ENCODE measurements around the gene RAPGEF4.

RAPGEF4 gene

DNA sequence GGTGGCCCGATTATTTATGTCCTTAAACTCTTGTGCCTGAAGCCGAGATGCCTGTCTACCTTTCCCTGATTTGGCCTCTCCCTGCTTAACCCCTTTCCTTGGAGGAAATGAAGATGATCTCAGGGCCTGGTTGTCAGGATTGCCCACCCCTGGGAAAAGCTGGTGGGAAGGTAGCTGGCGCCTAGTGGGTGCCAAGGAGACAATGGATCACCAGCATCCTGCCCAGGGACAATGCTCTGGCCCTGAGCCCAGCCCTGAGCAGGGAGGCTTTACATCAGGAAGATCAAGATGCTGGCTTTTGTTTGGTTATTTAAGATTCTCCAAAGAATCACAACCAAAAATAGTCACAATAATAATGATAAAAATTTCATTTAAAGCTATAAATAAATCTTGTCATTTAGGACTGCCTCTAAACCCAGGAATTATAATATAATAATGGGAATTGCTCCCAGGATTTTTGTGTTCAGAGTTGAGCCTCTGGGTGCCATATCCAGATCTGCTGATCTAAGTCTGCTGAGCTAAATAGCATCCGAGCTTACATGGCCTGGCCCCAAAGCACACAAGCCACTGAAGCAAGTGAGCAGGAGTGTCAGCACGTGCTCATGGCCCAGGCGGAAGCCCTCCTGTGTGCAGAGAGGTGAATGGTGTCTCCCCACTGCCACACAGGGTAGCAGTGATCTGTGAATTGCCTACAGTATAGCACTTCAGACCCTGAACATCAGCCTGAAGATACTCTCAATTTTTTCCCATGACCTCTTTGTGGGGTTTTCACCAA, 282.2 kb downstream of the RAPGEF4 start:
- H3K4me3 ChIP-seq (ENCODE audit: low read depth, low read length): no peak overlapping the region
- DNase-seq (ENCODE audit: low read depth): no peak
- TF ChIP-seq, protein P1, sequence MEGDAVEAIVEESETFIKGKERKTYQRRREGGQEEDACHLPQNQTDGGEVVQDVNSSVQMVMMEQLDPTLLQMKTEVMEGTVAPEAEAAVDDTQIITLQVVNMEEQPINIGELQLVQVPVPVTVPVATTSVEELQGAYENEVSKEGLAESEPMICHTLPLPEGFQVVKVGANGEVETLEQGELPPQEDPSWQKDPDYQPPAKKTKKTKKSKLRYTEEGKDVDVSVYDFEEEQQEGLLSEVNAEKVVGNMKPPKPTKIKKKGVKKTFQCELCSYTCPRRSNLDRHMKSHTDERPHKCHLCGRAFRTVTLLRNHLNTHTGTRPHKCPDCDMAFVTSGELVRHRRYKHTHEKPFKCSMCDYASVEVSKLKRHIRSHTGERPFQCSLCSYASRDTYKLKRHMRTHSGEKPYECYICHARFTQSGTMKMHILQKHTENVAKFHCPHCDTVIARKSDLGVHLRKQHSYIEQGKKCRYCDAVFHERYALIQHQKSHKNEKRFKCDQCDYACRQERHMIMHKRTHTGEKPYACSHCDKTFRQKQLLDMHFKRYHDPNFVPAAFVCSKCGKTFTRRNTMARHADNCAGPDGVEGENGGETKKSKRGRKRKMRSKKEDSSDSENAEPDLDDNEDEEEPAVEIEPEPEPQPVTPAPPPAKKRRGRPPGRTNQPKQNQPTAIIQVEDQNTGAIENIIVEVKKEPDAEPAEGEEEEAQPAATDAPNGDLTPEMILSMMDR (IDR thresholded peaks at IDR 0.05; ENCODE audit: insufficient read depth, low read depth, low read length, missing control alignments): no peak

DNA sequence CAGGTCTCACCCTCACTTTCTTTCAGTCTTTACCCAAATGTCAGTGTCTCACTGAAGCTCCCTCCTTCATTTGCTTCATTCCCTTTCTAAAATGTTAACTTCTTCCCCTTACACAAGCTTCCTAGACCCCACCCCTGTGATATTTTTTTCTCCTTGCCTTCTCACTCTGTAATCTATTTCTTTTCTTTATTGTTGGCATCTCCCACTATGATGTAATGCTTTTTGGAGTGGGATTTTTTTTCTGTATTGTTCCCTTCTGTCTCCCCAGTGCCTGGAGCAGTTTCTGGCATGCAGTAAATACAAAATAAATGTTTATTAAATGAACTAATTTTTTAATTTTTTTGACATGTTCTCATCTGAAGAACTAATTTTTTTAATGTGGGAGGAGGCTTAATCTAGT, 284.1 kb downstream of the RAPGEF4 start:
- TF ChIP-seq, protein P1 (IDR thresholded peaks at IDR 0.05; ENCODE audit: insufficient read depth, low read depth, low read length, missing control alignments): no peak
- no peak overlapping the region for H3K4me3 ChIP-seq (ENCODE audit: low read depth, low read length)
- DNase-seq (ENCODE audit: low read depth): no peak

DNA sequence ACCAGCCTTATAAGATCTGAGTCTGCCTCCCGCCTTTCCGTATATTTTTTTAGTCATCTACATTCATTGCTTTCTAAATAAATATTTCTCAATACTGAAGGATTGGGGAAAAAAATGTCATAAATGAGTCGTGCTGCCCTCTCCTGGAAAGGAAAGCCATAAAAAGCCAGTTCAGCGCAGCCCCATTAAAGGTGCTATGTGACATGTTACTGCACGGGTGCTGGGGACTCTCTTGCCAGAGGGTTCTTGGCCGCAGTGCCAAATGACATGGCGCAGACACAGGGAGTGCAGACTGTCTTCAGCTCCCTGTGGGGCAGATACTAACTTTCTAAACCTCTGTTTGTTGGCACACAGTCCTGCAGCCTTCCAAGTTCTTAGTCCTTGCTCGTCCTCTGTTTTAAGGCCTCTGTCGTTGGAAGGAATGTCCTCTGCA, 286.3 kb downstream of the RAPGEF4 start:
- TF ChIP-seq, protein P1 (IDR thresholded peaks at IDR 0.05; ENCODE audit: insufficient read depth, low read depth, low read length, missing control alignments): no peak
- no peak overlapping the region for H3K4me3 ChIP-seq (ENCODE audit: low read depth, low read length)
- no peak for DNase-seq (ENCODE audit: low read depth)

DNA sequence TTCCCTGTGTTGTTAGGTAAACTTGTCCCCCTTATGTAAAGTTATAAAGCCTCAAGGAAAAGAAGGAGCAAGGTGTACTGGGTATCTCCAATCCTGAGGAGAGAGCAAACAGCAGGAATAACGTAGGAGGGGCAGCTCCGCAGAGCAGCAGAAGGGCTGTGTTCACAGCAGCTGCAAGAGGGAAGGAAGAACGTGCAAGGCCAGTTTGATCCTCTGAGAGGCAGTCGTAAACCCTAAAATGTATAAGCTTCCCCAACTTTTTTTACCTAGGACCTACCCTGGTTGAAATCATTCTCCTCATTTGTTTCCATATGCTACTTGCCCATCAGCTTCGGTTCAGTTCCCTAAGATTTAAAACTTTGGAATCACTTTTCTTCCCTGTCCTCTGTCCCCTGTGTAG, 288.1 kb downstream of the RAPGEF4 start:
- no peak overlapping the region for H3K4me3 ChIP-seq (ENCODE audit: low read depth, low read length)
- no peak for DNase-seq (ENCODE audit: low read depth)
- TF ChIP-seq, protein P1 (IDR thresholded peaks at IDR 0.05; ENCODE audit: insufficient read depth, low read depth, low read length, missing control alignments): no peak

DNA sequence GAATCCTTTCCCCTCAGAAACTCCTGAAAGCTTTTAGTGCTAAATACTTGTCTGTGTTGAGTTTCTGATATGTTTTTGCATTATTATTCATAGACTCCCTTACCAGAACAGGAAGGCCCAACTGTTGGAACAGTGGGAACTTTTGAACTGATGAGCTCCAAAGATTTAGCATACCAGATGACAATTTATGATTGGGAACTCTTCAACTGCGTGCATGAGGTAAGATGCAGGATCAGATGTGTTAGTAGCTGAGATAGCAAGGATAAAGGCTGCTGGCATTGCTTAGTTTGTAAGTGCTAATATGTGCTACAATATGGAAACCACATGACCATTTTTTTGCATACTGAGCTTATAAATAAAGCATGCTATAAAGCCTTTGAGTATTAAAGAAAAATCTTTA, 290.8 kb downstream of the RAPGEF4 start:
- no peak overlapping the region for H3K4me3 ChIP-seq (ENCODE audit: low read depth, low read length)
- TF ChIP-seq, protein P1 (IDR thresholded peaks at IDR 0.05; ENCODE audit: insufficient read depth, low read depth, low read length, missing control alignments): no peak
- no peak for DNase-seq (ENCODE audit: low read depth)

DNA sequence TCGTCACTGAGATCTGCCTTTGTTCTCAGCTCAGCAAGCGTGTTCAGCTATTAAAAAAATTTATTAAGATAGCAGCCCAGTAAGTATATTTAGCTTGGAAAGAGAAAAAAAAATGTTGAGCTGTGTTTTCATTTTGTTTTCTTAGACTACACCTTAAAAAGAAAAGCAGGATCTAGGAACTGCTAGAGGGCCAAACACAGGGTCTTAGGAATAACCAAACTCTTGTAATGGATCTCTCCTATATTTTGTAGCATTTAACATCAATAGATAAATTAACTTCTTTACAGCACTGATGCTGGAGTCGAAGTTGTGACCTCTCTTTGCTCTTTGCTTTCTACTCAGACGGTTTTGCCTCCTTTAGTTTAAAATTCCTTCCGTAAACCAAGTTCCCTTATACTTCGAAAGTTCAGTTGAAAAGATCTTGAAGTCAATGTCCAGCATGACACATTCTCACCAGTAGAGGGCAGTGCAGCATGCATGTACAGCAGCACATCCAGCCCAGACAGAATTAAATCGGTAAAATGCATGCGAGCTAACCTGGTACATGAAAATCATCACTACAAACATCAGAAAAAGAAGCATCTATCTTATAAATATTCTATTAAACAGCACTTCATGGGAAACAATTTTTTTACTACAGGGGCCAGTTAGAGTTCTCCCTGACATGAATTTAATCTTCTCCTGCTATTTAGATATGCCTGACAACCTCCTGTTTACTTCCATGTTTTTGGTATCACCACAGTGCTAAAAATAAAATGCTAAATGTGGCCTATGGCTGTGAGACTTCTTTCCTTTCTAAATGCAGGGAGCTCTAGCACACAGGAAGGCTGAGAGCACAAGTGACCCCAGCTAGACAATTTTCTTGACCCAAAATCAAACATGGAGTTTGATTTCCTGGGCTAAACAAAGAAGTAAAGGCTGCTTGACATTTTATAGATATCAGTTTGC, 291.8 kb downstream of the RAPGEF4 start:
- no peak overlapping the region for H3K4me3 ChIP-seq (ENCODE audit: low read depth, low read length)
- TF ChIP-seq, protein P1 (IDR thresholded peaks at IDR 0.05; ENCODE audit: insufficient read depth, low read depth, low read length, missing control alignments): peak; percentile 94
- DNase-seq (ENCODE audit: low read depth): peak; percentile 91
